ENCODE data around the gene SNAPC2.
A peak's percentile ranks its signal among the peaks of the same experiment; 100 is the strongest.

The SNAPC2 gene

GRCh38 chr19:7900931-7901330 lies 19.2 kb upstream of the SNAPC2 start:
- Mint-ChIP-seq H3K4me1 (peaks cover 29% of the 10 kb centered on the region), H3K27ac (no peak overlapping the region), H3K27me3 (peaks cover 5% of the 10 kb centered on the region), H3K36me3 (ENCODE audit: low read depth) (peaks cover 14% of the 10 kb centered on the region), H3K9me3 (no peaks in the 10 kb centered on the region), H3K4me3 (no peak overlapping the region)
- no peak for DNase-seq
- no peak for ATAC-seq

GRCh38 chr19:7901337-7901736 lies 18.8 kb upstream of the SNAPC2 start:
- no peak for ATAC-seq
- no peak overlapping the region for H3K4me3 Mint-ChIP-seq
- H3K27ac Mint-ChIP-seq: no peak overlapping the region
- DNase-seq: no peak
- H3K9me3 Mint-ChIP-seq: no peaks in the 10 kb centered on the region
- H3K36me3 Mint-ChIP-seq (ENCODE audit: low read depth): peaks cover 14% of the 10 kb centered on the region
- H3K4me1 Mint-ChIP-seq: peaks cover 32% of the 10 kb centered on the region
- peaks cover 5% of the 10 kb centered on the region for H3K27me3 Mint-ChIP-seq

GRCh38 chr19:7902796-7903243 lies 17.3 kb upstream of the SNAPC2 start:
- Mint-ChIP-seq H3K4me1 (peaks cover 35% of the 10 kb centered on the region), H3K27me3 (peaks cover 5% of the 10 kb centered on the region), H3K4me3 (peak overlapping the region; percentile 86), H3K27ac (peak overlapping the region; percentile 98), H3K9me3 (no peaks in the 10 kb centered on the region), H3K36me3 (ENCODE audit: low read depth) (peaks cover 14% of the 10 kb centered on the region)
- ATAC-seq (no peak), DNase-seq (no peak)

- peak within 1 kb of the TSS; percentile 88 for H3K4me3 Mint-ChIP-seq
- H3K36me3 Mint-ChIP-seq (ENCODE audit: low read depth): peaks cover 14% of the 10 kb centered on the region
- peak; percentile 82 for ATAC-seq
- no peaks in the 10 kb centered on the region for H3K9me3 Mint-ChIP-seq
- H3K27ac Mint-ChIP-seq: peak within 1 kb of the TSS; percentile 98
- DNase-seq: peak; percentile 100
- peaks cover 35% of the 10 kb centered on the region for H3K4me1 Mint-ChIP-seq
- peaks cover 5% of the 10 kb centered on the region for H3K27me3 Mint-ChIP-seq
Observed at GRCh38 chr19:7903244-7904073, 16.7 kb upstream of the SNAPC2 start, which contains the start of gene MAP2K7. Gene MAP2K7, plus strand, starts transcription at chr19:7903877. Its CDS starts 68 bp downstream, at chr19:7903945.

GRCh38 chr19:7904074-7905020 lies 15.8 kb upstream of the SNAPC2 start:
- Mint-ChIP-seq H3K36me3 (ENCODE audit: low read depth) (peaks cover 14% of the 10 kb centered on the region), H3K4me1 (peaks cover 35% of the 10 kb centered on the region), H3K27me3 (peaks cover 5% of the 10 kb centered on the region), H3K4me3 (peak overlapping the region; percentile 88), H3K27ac (peak overlapping the region; percentile 88), H3K9me3 (no peaks in the 10 kb centered on the region)
- ATAC-seq (peak; percentile 25), DNase-seq (no peak)

- DNase-seq (no peak), ATAC-seq (no peak)
- Mint-ChIP-seq H3K4me1 (peaks cover 35% of the 10 kb centered on the region), H3K27me3 (peaks cover 5% of the 10 kb centered on the region), H3K4me3 (peak overlapping the region; percentile 88), H3K9me3 (no peaks in the 10 kb centered on the region), H3K36me3 (ENCODE audit: low read depth) (peaks cover 14% of the 10 kb centered on the region), H3K27ac (peak overlapping the region; percentile 88)
Observed at GRCh38 chr19:7905268-7905667, 14.9 kb upstream of the SNAPC2 start.

- H3K36me3 Mint-ChIP-seq (ENCODE audit: low read depth): peaks cover 18% of the 10 kb centered on the region
- H3K27ac Mint-ChIP-seq: peak overlapping the region; percentile 33
Observed at GRCh38 chr19:7905859-7906258, 14.3 kb upstream of the SNAPC2 start.

GRCh38 chr19:7907122-7907521 lies 13.0 kb upstream of the SNAPC2 start:
- Mint-ChIP-seq H3K27ac (no peak overlapping the region), H3K36me3 (ENCODE audit: low read depth) (peaks cover 21% of the 10 kb centered on the region), H3K27me3 (peaks cover 5% of the 10 kb centered on the region), H3K9me3 (no peaks in the 10 kb centered on the region), H3K4me3 (no peak overlapping the region), H3K4me1 (peaks cover 32% of the 10 kb centered on the region)
- ATAC-seq: no peak
- DNase-seq: no peak

More at GRCh38 chr19:7905859-7906258, 14.3 kb upstream of the SNAPC2 start:
- Mint-ChIP-seq H3K4me3 (peak overlapping the region; percentile 24), H3K27me3 (peaks cover 5% of the 10 kb centered on the region), H3K9me3 (no peaks in the 10 kb centered on the region), H3K4me1 (peaks cover 35% of the 10 kb centered on the region)
- no peak for DNase-seq
- ATAC-seq: no peak

GRCh38 chr19:7907544-7907943 lies 12.6 kb upstream of the SNAPC2 start:
- Mint-ChIP-seq H3K27ac (no peak overlapping the region), H3K36me3 (ENCODE audit: low read depth) (peaks cover 21% of the 10 kb centered on the region), H3K27me3 (peaks cover 5% of the 10 kb centered on the region), H3K9me3 (no peaks in the 10 kb centered on the region), H3K4me1 (peaks cover 30% of the 10 kb centered on the region), H3K4me3 (no peak overlapping the region)
- DNase-seq: no peak
- ATAC-seq: no peak

- Mint-ChIP-seq H3K27ac (no peak overlapping the region), H3K9me3 (no peaks in the 10 kb centered on the region), H3K36me3 (ENCODE audit: low read depth) (peaks cover 23% of the 10 kb centered on the region), H3K27me3 (peaks cover 4% of the 10 kb centered on the region), H3K4me3 (no peak overlapping the region), H3K4me1 (peaks cover 24% of the 10 kb centered on the region)
- ATAC-seq: no peak
- no peak for DNase-seq
Observed at GRCh38 chr19:7908078-7908699, 11.9 kb upstream of the SNAPC2 start.

GRCh38 chr19:7908742-7909461 lies 11.2 kb upstream of the SNAPC2 start:
- ATAC-seq (no peak), DNase-seq (no peak)
- H3K36me3 Mint-ChIP-seq (ENCODE audit: low read depth): peaks cover 19% of the 10 kb centered on the region
- no peak overlapping the region for H3K27ac Mint-ChIP-seq
- H3K4me3 Mint-ChIP-seq: no peak overlapping the region
- H3K27me3 Mint-ChIP-seq: no peaks in the 10 kb centered on the region
- no peaks in the 10 kb centered on the region for H3K9me3 Mint-ChIP-seq
- H3K4me1 Mint-ChIP-seq: peaks cover 19% of the 10 kb centered on the region

- H3K27me3 Mint-ChIP-seq: no peaks in the 10 kb centered on the region
- no peaks in the 10 kb centered on the region for H3K9me3 Mint-ChIP-seq
- ATAC-seq: no peak
- peaks cover 19% of the 10 kb centered on the region for H3K36me3 Mint-ChIP-seq (ENCODE audit: low read depth)
- H3K27ac Mint-ChIP-seq: no peak overlapping the region
- peaks cover 16% of the 10 kb centered on the region for H3K4me1 Mint-ChIP-seq
- no peak for DNase-seq
- no peak overlapping the region for H3K4me3 Mint-ChIP-seq
Observed at GRCh38 chr19:7909471-7910067, 10.6 kb upstream of the SNAPC2 start.

GRCh38 chr19:7910321-7911161 lies 9.6 kb upstream of the SNAPC2 start:
- ATAC-seq (no peak), DNase-seq (no peak)
- Mint-ChIP-seq H3K36me3 (ENCODE audit: low read depth) (peaks cover 13% of the 10 kb centered on the region), H3K27ac (no peak overlapping the region), H3K4me3 (no peak overlapping the region), H3K4me1 (peaks cover 12% of the 10 kb centered on the region), H3K27me3 (peaks cover 10% of the 10 kb centered on the region), H3K9me3 (no peaks in the 10 kb centered on the region)
